ENCODE measurements around the gene CDK12.

CDK12 gene

DNA sequence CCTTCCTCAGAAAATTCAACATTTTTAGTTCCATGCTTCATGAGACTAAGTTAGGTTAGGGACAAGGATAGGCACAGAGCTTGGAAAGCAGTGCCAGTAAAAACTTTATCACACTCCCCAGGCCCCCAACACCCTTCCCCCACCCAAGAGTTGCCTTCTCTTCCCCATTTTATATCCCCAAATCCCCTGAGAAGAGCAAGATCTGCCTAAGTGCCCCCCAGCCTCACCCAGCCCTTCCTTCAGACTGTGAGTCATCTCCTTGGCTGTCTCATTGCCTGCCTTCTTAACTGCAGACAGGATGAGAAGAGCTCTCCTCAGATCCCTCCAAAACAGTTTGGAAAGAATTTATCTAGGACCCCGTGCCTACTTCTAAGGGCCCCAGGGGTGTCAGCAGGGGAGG lies 90.6 kb downstream of the CDK12 start:
- no peak for DNase-seq

DNA sequence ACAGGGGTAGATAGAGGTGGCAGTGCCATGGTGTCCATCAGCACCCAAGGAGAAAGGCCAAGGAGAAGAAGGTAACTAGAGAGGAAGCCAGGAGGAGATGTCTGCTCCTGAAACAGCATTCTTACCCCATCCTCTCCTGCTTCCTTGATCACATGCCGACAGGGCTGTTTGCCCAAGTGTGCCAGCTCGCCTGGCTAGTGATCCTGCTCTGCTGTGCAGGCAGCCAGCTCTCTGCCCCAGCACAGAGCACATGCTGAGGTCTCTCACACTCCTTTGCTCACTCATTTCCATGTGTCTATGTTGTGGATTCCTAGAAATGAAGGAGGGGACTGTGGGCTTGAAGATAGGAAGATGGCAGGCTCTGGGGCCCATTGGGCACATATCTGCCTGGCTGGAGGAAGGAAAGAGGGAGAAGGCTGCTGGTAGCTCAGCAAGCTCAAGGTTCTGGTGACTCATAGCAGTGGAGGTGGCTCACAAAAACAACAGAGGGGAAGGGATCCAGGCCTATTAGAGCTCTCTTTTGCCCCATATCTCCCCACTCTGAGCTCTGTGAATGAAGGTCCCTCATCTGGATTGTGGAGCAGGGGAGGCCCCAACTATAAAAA lies 92.2 kb downstream of the CDK12 start:
- DNase-seq = no peak

DNA sequence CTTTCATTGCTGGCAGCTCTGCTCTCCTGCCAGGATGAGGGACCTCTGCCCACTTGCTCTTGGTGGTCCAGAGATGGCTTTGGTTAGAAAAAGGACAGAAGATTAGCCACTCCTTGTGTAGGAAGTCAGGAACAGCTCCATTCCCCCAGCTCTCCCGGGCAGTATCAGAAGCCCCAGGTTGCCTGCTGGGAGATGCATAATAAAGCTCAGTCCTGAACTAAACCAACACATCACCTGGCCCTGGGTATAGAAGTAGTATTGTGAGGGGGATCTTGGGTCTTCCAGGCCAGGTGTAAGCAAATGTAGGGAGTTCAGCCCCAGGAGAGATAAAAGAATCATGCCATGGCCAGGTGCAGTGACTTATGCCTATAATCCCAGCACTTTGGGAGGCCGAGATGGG lies 94.1 kb downstream of the CDK12 start:
- DNase-seq = no peak

DNA sequence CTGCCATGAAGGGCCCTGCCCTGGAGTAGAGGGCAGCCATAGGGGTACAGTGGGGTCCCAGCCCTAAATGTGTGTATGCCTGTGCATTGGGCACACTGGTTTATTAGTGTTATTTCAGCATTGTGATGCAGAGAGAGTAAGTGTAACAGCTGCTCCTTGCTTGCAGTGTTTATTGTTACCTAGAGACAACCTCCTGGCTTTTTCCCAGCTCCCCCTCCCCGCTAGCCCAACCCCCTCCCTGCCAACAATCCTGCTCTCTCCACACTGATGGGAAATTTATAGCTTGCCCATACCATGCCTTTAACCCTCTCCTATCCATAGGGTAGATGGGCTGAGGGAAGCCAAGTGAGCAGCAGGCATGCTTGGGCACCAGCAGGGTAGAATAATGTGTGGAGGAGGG lies 95.1 kb downstream of the CDK12 start:
- peak; percentile 28 for DNase-seq

DNA sequence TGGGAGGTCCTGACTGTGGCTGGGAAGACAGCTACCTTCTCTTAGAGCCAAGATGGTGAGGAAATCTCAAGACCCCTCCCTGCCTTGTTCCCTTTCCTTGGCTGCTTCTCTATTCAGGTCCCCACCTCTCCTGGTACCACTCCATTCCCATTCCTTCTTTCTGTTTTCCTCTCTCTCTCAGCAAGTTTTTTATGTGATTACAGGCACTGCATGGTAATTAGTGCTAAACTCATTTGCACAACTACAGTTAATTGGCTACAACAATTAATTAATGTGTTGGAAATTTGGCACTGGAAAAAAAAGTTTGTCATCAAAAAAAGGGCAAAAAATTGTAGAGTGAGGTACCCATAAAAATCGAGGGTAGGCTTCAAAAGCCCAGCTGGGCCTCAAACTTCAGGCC lies 101.1 kb downstream of the CDK12 start:
- DNase-seq = no peak

DNA sequence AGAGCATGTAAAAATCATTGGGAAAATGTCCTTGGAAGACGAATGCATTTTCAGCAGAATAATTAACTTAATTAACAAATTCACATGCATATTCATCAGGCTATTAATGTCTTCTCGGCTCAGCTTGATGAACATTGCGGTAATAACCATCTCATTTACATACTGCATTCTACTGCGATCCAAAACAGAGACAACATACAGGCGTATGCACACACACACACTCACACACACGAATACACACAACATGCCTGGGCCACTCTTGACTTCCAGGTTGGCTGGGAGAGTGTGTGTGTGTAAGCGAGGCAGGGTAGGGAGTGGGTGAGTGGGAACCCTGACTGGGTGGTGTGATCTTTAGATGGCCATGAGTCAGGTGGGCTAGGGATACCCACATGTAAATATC lies 101.7 kb downstream of the CDK12 start:
- no peak for DNase-seq

DNA sequence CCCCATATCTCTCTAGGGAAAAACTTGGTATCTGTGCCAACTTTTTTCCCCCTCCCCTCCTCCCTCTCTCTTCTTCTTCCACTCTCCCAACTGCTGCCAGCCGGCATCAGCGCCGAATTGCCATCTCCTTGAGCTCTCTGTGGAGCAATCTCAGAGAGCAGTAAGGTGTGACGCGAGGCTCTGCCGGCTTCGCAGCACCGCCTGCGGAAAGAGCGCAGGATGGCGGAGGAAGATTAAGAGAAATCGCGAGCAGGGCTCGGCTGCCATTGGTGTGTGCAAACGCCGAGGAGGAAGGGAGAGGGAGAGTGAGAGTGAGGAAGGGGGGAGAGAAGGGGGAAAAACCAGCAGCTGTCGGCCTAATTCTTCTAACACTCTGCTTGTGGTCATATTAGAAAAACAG lies 102.2 kb downstream of the CDK12 start:
- DNase-seq = no peak

DNA sequence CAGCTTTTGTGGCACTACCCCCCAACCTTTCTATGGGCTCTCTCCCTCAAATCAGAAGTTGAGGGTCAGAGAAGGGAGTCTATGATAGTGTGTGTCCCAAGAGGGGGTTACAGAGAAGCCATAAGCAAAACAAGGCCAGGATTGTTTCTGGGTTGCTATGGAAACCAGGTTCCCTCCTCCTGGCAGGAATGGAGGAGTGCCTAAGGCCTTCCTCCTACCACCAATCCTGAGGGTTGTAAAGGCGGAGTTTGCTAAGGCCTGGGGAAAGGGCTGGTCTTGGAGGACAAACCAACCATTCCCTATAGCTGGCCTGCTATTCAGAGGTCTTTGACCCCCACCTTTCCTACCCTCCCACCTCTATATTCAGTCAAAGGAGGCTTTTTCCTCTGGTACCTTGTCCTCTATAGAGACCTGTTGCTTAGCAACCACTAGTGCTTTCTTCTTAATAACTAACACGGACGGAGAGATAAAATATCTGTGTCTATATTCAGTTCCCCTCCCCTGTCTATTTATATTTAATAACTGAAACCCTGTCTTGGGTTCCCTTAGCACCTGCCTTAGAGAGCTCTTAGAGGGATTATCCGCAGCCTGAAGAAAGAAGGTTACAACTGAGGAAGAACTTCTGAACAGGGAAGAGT lies 103.0 kb downstream of the CDK12 start:
- DNase-seq = no peak

DNA sequence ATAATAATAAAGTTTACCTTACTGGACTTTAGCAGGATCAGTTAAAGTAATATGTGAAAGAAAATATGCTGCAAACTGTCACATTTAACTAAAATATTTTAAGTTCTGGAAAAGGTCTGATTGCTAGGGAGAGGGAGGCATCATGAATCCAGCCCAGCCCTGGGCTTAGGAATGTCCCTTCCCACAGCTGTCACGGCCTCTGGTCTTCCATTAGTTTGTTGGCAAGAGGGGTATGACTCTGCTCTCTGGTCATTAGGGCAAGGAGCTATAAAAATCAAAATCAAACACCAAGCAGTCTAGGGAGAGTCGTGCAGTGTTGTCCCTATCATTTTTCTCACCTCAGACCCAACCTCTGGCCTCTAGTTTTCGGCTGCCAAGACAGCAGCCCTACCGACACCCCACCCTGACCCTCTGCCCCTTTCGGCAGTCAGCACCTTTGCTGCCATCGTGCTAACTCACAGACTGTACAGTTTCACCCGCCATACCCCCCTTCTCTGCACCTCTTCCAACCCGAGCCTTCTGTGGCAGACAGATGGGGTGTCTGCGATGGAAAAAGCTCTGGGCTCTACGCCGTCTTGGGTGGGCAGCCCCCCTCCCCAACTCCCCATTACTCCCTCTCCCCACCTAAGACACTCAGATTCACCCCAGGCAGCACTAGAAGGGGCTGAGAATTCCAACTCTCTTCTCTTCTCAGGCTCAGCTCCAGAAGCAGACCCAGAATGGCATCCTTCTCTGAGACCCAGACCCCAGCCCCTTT lies 105.0 kb downstream of the CDK12 start:
- no peak for DNase-seq

DNA sequence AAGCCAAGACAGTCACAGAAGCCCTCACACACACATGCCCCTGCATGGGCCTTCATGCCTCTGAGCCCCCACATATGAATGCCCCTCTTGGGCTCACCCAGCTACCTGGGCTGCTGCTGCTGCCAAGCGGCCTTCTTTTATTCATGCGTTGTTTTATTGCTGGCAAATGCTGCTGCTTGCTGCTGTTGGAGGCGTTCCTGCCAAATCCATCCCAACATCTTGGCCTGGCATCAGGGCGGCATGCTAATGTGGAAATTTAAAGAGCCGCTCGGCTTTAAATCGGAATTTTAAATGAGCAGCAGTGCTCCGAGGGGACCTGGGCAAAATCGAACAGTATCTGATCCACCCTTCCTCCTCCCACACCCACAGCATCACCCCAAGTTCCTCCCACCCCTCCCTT lies 107.4 kb downstream of the CDK12 start:
- no peak for DNase-seq

DNA sequence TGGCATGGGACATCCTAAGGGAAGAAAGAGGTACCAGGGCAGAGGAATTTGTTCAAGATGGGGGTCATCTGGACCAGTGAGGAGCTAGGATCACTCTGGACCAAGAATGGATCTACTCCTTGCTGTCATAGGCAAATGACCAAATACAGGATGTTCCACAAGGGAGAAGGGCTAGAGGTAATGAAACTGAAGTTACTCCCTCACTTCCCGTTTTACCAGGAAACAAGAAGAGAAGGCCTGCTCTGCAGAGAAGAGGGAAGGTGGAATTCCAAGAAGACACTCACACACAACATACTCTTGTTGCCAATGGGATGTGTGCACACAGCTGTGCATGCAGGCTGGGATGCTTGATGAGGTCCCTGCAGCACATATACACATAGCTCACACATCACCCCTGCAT lies 107.8 kb downstream of the CDK12 start:
- DNase-seq = no peak

DNA sequence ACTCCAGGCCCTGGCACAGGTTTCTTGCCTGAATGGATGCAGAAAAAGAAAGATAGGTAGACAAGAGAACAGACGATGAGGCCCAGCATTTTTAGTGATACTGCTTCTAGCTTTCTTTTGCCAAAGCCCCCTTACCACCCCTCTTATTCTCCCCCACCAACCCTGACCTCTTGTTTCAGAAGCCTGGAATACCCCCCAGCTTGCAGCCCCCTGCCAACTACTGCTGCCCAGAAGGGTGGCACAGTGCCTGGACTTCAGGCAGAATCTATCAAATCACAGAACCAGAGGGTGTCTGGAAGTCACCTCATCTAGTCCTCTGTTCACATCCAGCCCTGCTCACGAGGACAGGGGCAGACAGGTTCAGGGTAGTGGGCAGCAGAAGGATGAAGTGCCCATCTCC lies 110.8 kb downstream of the CDK12 start:
- no peak for DNase-seq

DNA sequence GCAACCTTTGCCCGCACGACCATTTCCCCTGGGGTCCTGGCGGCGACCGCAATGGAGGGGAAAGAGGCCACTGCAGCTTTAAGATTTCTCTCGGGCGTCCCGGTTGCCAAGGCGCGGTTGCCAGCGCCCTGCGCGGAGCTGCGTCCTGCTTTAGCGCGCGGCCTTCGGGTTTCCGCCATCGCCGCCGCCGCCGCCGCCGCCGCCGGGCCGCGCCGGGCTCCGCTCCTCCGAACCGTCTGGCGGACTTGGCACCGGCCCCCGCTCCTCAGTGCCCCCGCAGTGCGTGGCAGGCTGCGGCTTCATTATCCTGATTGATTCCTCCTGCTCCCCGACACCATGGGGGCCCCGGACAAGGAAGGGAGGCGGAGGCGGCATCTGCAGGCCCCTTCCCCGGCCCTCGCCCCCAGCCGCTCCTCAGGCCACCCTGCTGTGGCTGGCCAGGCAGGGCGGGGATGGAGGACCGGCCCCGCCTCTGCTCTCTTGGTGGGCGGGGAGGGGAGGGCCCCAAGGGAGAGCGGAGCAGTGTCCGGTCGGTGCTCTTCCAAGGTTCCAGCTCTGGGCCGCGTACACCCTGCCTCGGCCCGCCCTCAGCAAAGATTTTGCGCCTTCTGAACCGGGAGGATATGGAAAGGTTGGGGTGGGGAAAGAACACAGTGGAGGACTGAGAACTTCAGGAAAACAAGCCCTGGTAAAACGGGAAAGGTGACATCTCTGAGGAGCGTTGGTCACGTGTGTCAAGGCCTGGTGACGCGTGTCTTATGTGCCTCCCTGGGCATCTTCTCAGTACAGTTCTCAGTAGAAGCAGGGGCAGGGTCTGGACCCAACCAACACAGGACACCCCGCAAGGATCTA lies 112.4 kb downstream of the CDK12 start:
- DNase-seq = peak; percentile 76

DNA sequence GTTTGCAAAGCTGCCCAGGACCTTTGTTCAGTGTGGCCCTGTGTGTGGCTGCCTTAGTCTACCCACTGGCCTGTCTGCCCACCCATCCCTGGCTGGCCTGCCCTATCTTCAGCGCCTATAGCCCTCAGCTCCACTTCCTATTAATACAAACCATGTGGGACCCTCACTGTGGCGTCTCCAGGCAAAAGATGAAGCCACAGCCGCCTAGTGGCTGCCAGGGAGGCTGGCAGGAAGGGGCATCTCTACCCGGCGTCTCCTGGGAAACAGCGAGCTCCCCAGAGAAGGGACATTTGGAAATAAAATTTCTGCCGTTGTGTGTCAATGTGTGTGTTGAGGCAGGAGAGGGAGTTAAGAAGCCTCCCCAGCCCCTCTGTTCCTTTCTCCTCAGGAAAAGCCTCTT lies 114.9 kb downstream of the CDK12 start:
- DNase-seq = no peak

DNA sequence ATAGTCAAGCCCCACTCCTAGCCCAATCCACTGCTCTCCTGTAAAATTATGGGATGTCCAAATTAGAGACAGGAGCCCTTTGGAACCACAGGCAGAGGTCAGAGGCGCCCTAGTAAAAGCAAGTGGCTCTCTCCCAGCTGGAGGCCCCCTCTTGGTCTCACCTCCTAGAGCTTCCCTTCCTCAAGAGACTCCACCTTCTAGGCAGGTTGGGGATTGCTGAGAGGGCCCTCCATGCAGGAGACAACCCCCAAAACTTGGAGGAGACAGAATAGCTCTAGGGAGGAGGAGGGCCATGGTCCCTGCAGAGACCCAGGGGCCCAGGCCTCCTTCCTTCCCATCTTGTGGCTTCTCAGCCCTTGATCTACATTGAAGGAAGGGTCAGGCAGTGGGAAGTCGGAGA lies 117.0 kb downstream of the CDK12 start:
- no peak for DNase-seq

DNA sequence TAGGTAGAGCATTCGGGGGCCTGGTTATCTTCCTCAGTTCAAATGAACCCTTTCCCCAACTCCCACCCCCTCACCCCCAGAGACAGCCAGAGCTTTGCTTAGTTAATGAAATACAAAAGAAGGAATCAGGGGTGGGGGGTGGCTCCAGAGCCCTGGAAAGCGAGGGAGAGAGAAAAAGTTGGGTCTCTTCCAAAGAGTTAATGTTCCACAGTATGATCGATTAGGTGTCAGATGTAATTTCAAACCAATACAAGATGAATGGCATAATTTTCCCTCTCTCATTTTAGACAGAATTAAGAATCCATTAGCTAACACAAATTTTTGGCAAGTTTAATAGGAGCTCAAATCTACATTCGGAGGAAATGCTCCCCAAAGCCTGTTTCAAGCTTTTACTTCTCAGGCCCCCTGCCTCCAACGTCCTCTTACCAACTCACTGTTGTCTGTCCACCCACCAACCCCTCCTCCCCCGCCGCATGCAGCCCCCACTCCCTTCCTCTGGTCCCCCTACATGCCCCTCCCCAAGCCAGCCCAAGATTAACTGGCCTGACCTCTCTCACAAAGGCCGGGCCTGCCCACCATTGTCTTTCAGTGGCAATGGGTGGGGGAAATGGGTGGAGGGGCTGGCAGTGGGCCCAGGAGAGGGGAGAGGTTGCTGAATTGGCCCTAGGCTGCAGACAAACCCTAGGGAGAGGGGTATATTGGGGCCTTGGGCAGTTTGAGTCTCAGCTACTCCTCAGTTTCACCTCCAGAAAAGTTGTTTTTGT lies 118.2 kb downstream of the CDK12 start:
- DNase-seq = no peak

DNA sequence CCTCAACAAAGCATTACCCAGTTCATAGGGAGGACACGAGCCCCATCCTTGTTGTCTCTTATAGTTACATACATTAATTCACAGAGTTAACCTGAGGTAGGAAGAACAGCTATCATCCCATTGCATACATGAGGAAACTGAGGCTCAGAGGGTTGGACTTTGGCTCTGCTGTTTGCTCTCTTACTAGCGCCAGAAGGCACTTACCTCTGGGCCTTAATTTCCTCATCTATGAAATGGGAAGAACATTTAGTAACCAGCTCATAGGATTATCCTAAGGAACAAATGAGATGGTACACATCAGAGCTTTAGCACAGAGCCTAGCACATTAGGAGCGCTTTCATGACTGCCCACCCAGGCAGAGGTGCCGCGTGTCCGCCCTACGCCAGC lies 118.8 kb downstream of the CDK12 start:
- no peak for DNase-seq

DNA sequence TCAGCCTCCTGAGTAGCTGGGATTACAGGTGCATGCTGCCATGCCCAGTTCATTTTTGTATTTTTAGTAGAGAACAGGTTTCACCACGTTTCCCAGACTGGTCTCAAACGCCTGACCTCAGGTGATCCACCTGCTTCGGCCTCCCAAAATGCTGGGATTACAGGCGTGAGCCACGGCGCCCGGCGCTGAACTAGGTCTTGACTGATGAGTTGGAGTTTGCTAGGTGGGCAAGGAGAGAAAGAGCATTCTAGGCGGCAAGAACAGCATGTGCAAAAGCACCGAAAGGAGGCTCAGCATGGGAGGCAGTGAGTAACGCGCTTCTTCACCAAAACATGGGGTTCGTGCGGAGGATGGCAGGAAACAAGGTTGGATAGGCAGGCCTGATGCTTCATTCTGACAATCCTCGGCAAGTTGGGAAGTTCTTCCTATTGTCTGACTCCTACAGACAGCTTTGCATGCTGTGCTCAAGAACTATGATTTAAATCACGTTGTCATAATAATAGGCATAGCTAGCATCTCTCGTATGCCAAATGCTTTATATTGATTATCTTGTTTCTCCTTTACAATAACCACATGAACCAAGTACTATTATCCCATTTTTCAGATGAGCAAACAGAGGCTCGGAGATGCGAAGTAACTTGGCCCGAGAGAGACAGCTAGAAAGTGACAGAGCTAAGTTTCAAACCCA lies 119.9 kb downstream of the CDK12 start:
- no peak for DNase-seq

DNA sequence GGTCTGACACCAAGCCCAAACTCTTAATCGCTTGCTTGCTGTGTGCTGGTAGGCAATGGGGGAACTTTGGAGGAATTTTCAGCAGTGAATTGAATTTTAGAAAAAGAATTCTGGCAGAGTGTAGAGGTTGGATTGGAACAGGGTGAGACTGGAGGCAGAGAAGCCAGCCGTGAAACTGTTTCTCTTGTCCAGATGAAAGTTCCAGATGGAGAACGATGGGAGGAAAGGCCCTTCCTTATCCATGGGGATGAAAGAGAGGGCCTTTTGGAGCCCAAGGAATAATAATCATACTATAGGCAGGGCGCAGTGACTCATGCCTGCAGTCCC lies 120.4 kb downstream of the CDK12 start:
- DNase-seq = no peak

DNA sequence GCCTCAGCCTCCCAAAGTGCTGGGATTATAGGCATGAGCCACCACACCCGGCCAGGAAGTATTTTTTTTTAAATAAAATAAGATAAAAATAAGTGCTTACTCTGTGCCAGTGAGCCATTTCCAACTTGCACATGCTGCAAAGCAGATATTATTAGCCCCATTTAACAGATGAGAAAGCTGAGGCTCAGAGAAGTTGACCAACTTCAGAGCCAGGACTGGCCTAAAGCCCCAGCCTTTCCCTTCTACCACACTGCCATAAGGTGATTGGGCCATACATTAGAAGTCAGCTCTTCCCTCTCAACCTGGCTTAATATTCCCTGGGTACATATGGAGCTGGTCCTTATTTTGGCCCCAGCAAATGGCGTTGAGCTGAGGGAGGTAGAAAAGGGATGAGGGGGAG lies 121.4 kb downstream of the CDK12 start:
- no peak for DNase-seq

Measured in NCI-H774 (cell line).